Measurements from ENCODE around the gene SHROOM3.

GRCh38 chr4:76704133-76704881 lies 269.3 kb downstream of the SHROOM3 start:
- TF ChIP-seq CTCF (IDR thresholded peaks at IDR 0.05) (no peak), POLR2A (IDR thresholded peaks at IDR 0.05) (no peak)
